Measurements from ENCODE around the gene FRMD3. TPM values are rescaled to one million over a fixed set of nuclear protein-coding genes. Genes with fewer than 3 reads are reported as not detected.

The FRMD3 gene
- total and polyA plus RNA-seq, 11 donors = 28.9 to 195 (median 82.4) TPM

- intact Hi-C loops (cut with DNase I) = loop anchor here in 5 of 10 donors (5.0 to 10.0 kb wide), 5 partner anchors 118 to 706 kb away; no protein-coding TSS in a partner anchor
- Histone ChIP-seq H3K27me3 (no peaks in the 10 kb centered on the region), H3K27ac (no peak overlapping the region), H3K4me3 (no peak overlapping the region), H3K36me3 (no peaks in the 10 kb centered on the region), H3K4me1 (peaks cover 0 to 4% (median 0%) of the 10 kb centered on the region in 12 donors), H3K9me3 (no peaks in the 10 kb centered on the region)
- DNase-seq (no peak), ATAC-seq (no peak)
- TF ChIP-seq CTCF (IDR thresholded peaks at IDR 0.05) = no peak
- no peak for TF ChIP-seq POLR2A (IDR thresholded peaks at IDR 0.05)
- 85 to 94% (median 93%) methylated on average over 3 of the region's 3 CpGs for WGBS, 4 donors
These were observed 328.9 kb downstream of the FRMD3 start for GRCh38 chr9:83209188-83209731.

GRCh38 chr9:83208065-83208850 lies 329.9 kb downstream of the FRMD3 start:
- WGBS, 4 donors = 53 to 69% (median 61%) methylated on average over 9 of the region's 9 CpGs

GRCh38 chr9:83204047-83204446 lies 334.2 kb downstream of the FRMD3 start:
- H3K27me3 ChIP-seq = no peaks in the 10 kb centered on the region
- 74 to 91% (median 88%) methylated on average over 1 of the region's 1 CpG for WGBS, 4 donors
- H3K36me3 ChIP-seq = no peaks in the 10 kb centered on the region
- DNase-seq (no peak), ATAC-seq (peak in 3 of 4 donors; percentile 53 to 66 (median 63))
- H3K4me1 ChIP-seq = peaks cover 0 to 4% (median 0%) of the 10 kb centered on the region in 12 donors
- H3K9me3 ChIP-seq = no peaks in the 10 kb centered on the region
- H3K27ac ChIP-seq = no peak overlapping the region
- intact Hi-C loops (cut with DNase I) = loop anchor here in 7 of 10 donors (5.0 to 10.0 kb wide), 7 partner anchors 128 to 711 kb away; no protein-coding TSS in a partner anchor
- no peak overlapping the region for H3K4me3 ChIP-seq
- no peak for TF ChIP-seq POLR2A (IDR thresholded peaks at IDR 0.05)
- peak in 9 of 12 donors; percentile 9 to 52 (median 44) for TF ChIP-seq CTCF (IDR thresholded peaks at IDR 0.05)

More at GRCh38 chr9:83208065-83208850, 329.9 kb downstream of the FRMD3 start:
- intact Hi-C loops (cut with DNase I) = loop anchor here in 5 of 10 donors (5.0 to 10.0 kb wide), 5 partner anchors 119 to 707 kb away; no protein-coding TSS in a partner anchor
- Histone ChIP-seq H3K36me3 (no peaks in the 10 kb centered on the region), H3K4me1 (peaks cover 0 to 4% (median 0%) of the 10 kb centered on the region in 12 donors), H3K27ac (no peak overlapping the region), H3K9me3 (no peaks in the 10 kb centered on the region), H3K27me3 (no peaks in the 10 kb centered on the region), H3K4me3 (no peak overlapping the region)
- no peak for TF ChIP-seq CTCF (IDR thresholded peaks at IDR 0.05)
- TF ChIP-seq POLR2A (IDR thresholded peaks at IDR 0.05) = no peak
- peak in 2 of 4 donors; percentile 11 to 25 for ATAC-seq
- no peak for DNase-seq

- Histone ChIP-seq H3K36me3 (no peaks in the 10 kb centered on the region), H3K4me1 (peaks cover 0 to 8% (median 0%) of the 10 kb centered on the region in 12 donors), H3K4me3 (no peak overlapping the region), H3K27me3 (peaks cover 0 to 5% (median 0%) of the 10 kb centered on the region in 9 donors), H3K9me3 (no peaks in the 10 kb centered on the region), H3K27ac (no peak overlapping the region)
- TF ChIP-seq POLR2A (IDR thresholded peaks at IDR 0.05) (no peak), CTCF (IDR thresholded peaks at IDR 0.05) (no peak)
- DNase-seq (no peak), ATAC-seq (no peak)
- 83 to 93% (median 87%) methylated on average over 2 of the region's 2 CpGs for WGBS, 4 donors
- intact Hi-C loops (cut with DNase I) = loop anchor here in 7 of 10 donors (5.0 to 10.0 kb wide), 7 partner anchors 132 to 714 kb away; no protein-coding TSS in a partner anchor
These were observed 337.7 kb downstream of the FRMD3 start for GRCh38 chr9:83200531-83200930.
